Mesenchymal stem cell (in vitro differentiated cells and primary cell): ENCODE measurements around the gene MRGPRF.

ENCODE experiments used
- DNase-seq: peaks from one replicate; pipeline ENCODE4 v3.0.0-alpha.2; 2013
- H2AFZ ChIP-seq: one replicate; pipeline ENCODE4 v1.6.1; 2013; ENCODE audit warnings: low read depth, mild to moderate bottlenecking, control low read depth, inconsistent platforms, low read length, moderate library complexity
- H2AK5ac ChIP-seq: 2 replicates; pipeline ENCODE4 v1.6.1; 2013; ENCODE audit warnings: low read length, moderate library complexity, mild to moderate bottlenecking, inconsistent platforms; ENCODE audit not compliant: severe bottlenecking
- H2BK120ac ChIP-seq: one replicate; pipeline ENCODE4 v1.6.1; 2013; ENCODE audit warnings: low read depth, mild to moderate bottlenecking, inconsistent platforms, low read length, moderate library complexity
- H2BK12ac ChIP-seq, 2 experiments: one replicate each; pipeline ENCODE4 v1.6.1; 2013; ENCODE audit warnings: inconsistent platforms in 2 of 2, low read length in 2 of 2, mild to moderate bottlenecking in 2 of 2, moderate library complexity in 2 of 2, control low read depth in 1 of 2
- H2BK15ac ChIP-seq: one replicate; pipeline ENCODE4 v1.6.1; 2013; ENCODE audit warnings: mild to moderate bottlenecking, low read depth, inconsistent platforms; ENCODE audit not compliant: poor library complexity, severe bottlenecking
- H2BK5ac ChIP-seq: 2 replicates; pipeline ENCODE4 v1.6.1; 2013; ENCODE audit warnings: low read depth, mild to moderate bottlenecking, low read length, control low read depth, inconsistent platforms; ENCODE audit not compliant: poor library complexity, severe bottlenecking
- H3K14ac ChIP-seq, 2 experiments: one replicate each; pipeline ENCODE4 v1.6.1; 2013; ENCODE audit warnings: inconsistent platforms in 2 of 2, low read length in 2 of 2, control low read depth in 1 of 2, mild to moderate bottlenecking in 1 of 2, moderate library complexity in 1 of 2
- H3K18ac ChIP-seq, 2 experiments: one replicate each; pipeline ENCODE4 v1.6.1; 2013; ENCODE audit warnings: inconsistent platforms in 2 of 2, low read length in 2 of 2, control low read depth in 1 of 2, low read depth in 1 of 2, mild to moderate bottlenecking in 1 of 2
- H3K23ac ChIP-seq, 2 experiments: one replicate each; pipeline ENCODE4 v1.6.1; 2013; ENCODE audit warnings: inconsistent platforms in 2 of 2, low read length in 2 of 2, mild to moderate bottlenecking in 2 of 2, moderate library complexity in 2 of 2, control low read depth in 1 of 2
- H3K27ac ChIP-seq: 2 replicates; pipeline ENCODE4 v1.5.1; 2013; ENCODE audit warnings: mild to moderate bottlenecking, moderate library complexity, low read length, control low read depth, inconsistent platforms; ENCODE audit not compliant: poor library complexity, severe bottlenecking
- H3K27me3 ChIP-seq, 2 experiments: 2 replicates each; pipeline versions ENCODE4 v1.6.1 to v1.7.0; 2013; ENCODE audit warnings: low read length in 2 of 2, mild to moderate bottlenecking in 2 of 2, moderate library complexity in 2 of 2, control low read depth in 1 of 2, inconsistent platforms in 1 of 2; ENCODE audit not compliant: control insufficient read depth in 1 of 2, insufficient read depth in 1 of 2
- H3K36me3 ChIP-seq, 2 experiments: 2 replicates each; pipeline versions ENCODE4 v1.6.1 to v1.7.0; 2013; ENCODE audit warnings: low read length in 2 of 2, control low read depth in 1 of 2, inconsistent platforms in 1 of 2, low read depth in 1 of 2, mild to moderate bottlenecking in 1 of 2; ENCODE audit not compliant: insufficient read depth in 2 of 2, control insufficient read depth in 1 of 2
- H3K4ac ChIP-seq, 2 experiments: one replicate each; pipeline ENCODE4 v1.6.1; 2013; ENCODE audit warnings: inconsistent platforms in 2 of 2, low read length in 2 of 2, mild to moderate bottlenecking in 2 of 2, moderate library complexity in 2 of 2, control low read depth in 1 of 2, low read depth in 1 of 2
- H3K4me1 ChIP-seq: 2 replicates; pipeline ENCODE4 v1.6.1; 2013; ENCODE audit warnings: low read depth, low read length, control low read depth; ENCODE audit not compliant: control insufficient read depth, insufficient read depth
- H3K4me2 ChIP-seq: 2 replicates; pipeline ENCODE4 v1.6.1; 2013; ENCODE audit warnings: low read length, mild to moderate bottlenecking, inconsistent platforms; ENCODE audit not compliant: poor library complexity, severe bottlenecking
- H3K4me3 ChIP-seq, 2 experiments: 2 replicates each; pipeline versions ENCODE4 v1.5.1 to v1.7.0; 2013; ENCODE audit warnings: low read length in 2 of 2, mild to moderate bottlenecking in 2 of 2, control low read depth in 1 of 2, low read depth in 1 of 2; ENCODE audit not compliant: insufficient read depth in 1 of 2
- H3K79me1 ChIP-seq: replicated peaks from 2 replicates; pipeline ENCODE4 v1.6.1; 2013; ENCODE audit warnings: mild to moderate bottlenecking, control low read depth, low read length, inconsistent platforms; ENCODE audit not compliant: poor library complexity, severe bottlenecking
- H3K9ac ChIP-seq: 2 replicates; pipeline ENCODE4 v1.7.0; 2013; ENCODE audit warnings: mild to moderate bottlenecking, low read length, moderate library complexity
- H3K9me3 ChIP-seq: 2 replicates; pipeline ENCODE4 v1.7.0; 2013; ENCODE audit warnings: mild to moderate bottlenecking, low read length; ENCODE audit not compliant: control insufficient read depth
- H4K8ac ChIP-seq: one replicate; pipeline ENCODE4 v1.6.1; 2013; ENCODE audit warnings: inconsistent platforms, mild to moderate bottlenecking, low read length, moderate library complexity
- H4K91ac ChIP-seq: one replicate; pipeline ENCODE4 v1.6.1; 2013; ENCODE audit warnings: mild to moderate bottlenecking, low read length, inconsistent platforms
- WGBS: methylation state at CpG from one replicate; pipeline ENCODE4 v1.1.7; 2013; ENCODE audit warnings: mixed read lengths; 5-methylcytosine and 5-hydroxymethylcytosine counted together

The MRGPRF gene

GRCh38 chr11:69018924-69019323 is 5.9 kb upstream of the MRGPRF start:
- 76% methylated on average over 13 of the region's 13 CpGs for WGBS
- no peak overlapping the region for H4K91ac ChIP-seq
- H3K23ac ChIP-seq: no peak overlapping the region
- DNase-seq: peak; percentile 24
- peaks cover 15% of the 10 kb centered on the region for H3K4me1 ChIP-seq
- no peak overlapping the region for H2BK12ac ChIP-seq
- no peaks in the 10 kb centered on the region for H3K9me3 ChIP-seq
- H2AK5ac ChIP-seq: no peak overlapping the region
- H2BK15ac ChIP-seq: no peak overlapping the region
- no peak overlapping the region for H4K8ac ChIP-seq
- no peaks in the 10 kb centered on the region for H3K79me1 ChIP-seq
- H2AFZ ChIP-seq: no peak overlapping the region
- H3K14ac ChIP-seq: no peak overlapping the region
- H3K4ac ChIP-seq: no peak overlapping the region
- H3K27me3 ChIP-seq: no peaks in the 10 kb centered on the region
- H3K36me3 ChIP-seq: no peaks in the 10 kb centered on the region
- H3K4me2 ChIP-seq: no peak overlapping the region
- H3K18ac ChIP-seq: no peak overlapping the region
- H3K9ac ChIP-seq: peak overlapping the region; percentile 4
- no peak overlapping the region for H2BK120ac ChIP-seq
- H3K4me3 ChIP-seq: no peak overlapping the region
- no peak overlapping the region for H3K27ac ChIP-seq
- H2BK5ac ChIP-seq: no peak overlapping the region

- Histone ChIP-seq H3K79me1 (no peaks in the 10 kb centered on the region), H3K27me3 (no peaks in the 10 kb centered on the region), H2BK15ac (no peak overlapping the region), H3K9ac (no peak overlapping the region), H3K4me3 (no peak overlapping the region), H2BK120ac (no peak overlapping the region), H2BK5ac (no peak overlapping the region), H4K8ac (no peak overlapping the region), H3K4me1 (peaks cover 24% of the 10 kb centered on the region), H2AFZ (peak overlapping the region; percentile 32), H3K23ac (no peak overlapping the region), H3K4ac (no peak overlapping the region), H2AK5ac (no peak overlapping the region), H3K18ac (no peak overlapping the region), H3K9me3 (no peaks in the 10 kb centered on the region), H2BK12ac (no peak overlapping the region), H3K36me3 (no peaks in the 10 kb centered on the region), H4K91ac (no peak overlapping the region), H3K14ac (no peak overlapping the region), H3K27ac (no peak overlapping the region), H3K4me2 (no peak overlapping the region)
- DNase-seq: no peak
- 85% methylated on average over 10 of the region's 10 CpGs for WGBS
Observed at GRCh38 chr11:69017951-69018350, 4.9 kb upstream of the MRGPRF start.

GRCh38 chr11:69014898-69015549 is 2.0 kb upstream of the MRGPRF start:
- H3K9ac ChIP-seq: no peak overlapping the region
- peak overlapping the region; percentile 50 for H2BK120ac ChIP-seq
- peaks cover 52% of the 10 kb centered on the region for H3K4me1 ChIP-seq
- peaks cover 4% of the 10 kb centered on the region for H3K79me1 ChIP-seq
- no peak overlapping the region for H3K4me3 ChIP-seq
- H2BK5ac ChIP-seq: no peak overlapping the region
- no peaks in the 10 kb centered on the region for H3K36me3 ChIP-seq
- no peak overlapping the region for H2AFZ ChIP-seq
- peak overlapping the region in 1 of 2 experiments; percentile 61 for H3K18ac ChIP-seq
- no peak for DNase-seq
- 79% methylated on average over 9 of the region's 9 CpGs for WGBS
- peak overlapping the region in 1 of 2 experiments; percentile 9 for H3K23ac ChIP-seq
- no peak overlapping the region for H2AK5ac ChIP-seq
- no peak overlapping the region for H3K14ac ChIP-seq
- no peak overlapping the region for H3K4me2 ChIP-seq
- H2BK15ac ChIP-seq: no peak overlapping the region
- peak overlapping the region in 1 of 2 experiments; percentile 51 for H2BK12ac ChIP-seq
- H4K8ac ChIP-seq: no peak overlapping the region
- H4K91ac ChIP-seq: no peak overlapping the region
- no peak overlapping the region for H3K4ac ChIP-seq
- H3K9me3 ChIP-seq: no peaks in the 10 kb centered on the region
- H3K27me3 ChIP-seq: no peaks in the 10 kb centered on the region
- H3K27ac ChIP-seq: no peak overlapping the region

GRCh38 chr11:69014084-69014851 is 1.2 kb upstream of the MRGPRF start:
- Histone ChIP-seq H3K14ac (no peak overlapping the region), H2BK120ac (peak overlapping the region; percentile 50), H3K27me3 (no peaks in the 10 kb centered on the region), H3K4me3 (peak overlapping the region in 1 of 2 experiments; percentile 61), H2AFZ (no peak overlapping the region), H3K4ac (peak overlapping the region in 1 of 2 experiments; percentile 12), H3K18ac (peak overlapping the region in 1 of 2 experiments; percentile 61), H2BK5ac (no peak overlapping the region), H2BK12ac (peak overlapping the region in 1 of 2 experiments; percentile 65), H3K23ac (no peak overlapping the region), H3K36me3 (peaks cover 0 to 3% of the 10 kb centered on the region in 2 experiments), H3K79me1 (peaks cover 5% of the 10 kb centered on the region), H2AK5ac (no peak overlapping the region), H2BK15ac (no peak overlapping the region), H3K4me1 (peaks cover 59% of the 10 kb centered on the region), H4K91ac (no peak overlapping the region), H4K8ac (peak overlapping the region; percentile 62), H3K9ac (peak overlapping the region; percentile 53), H3K4me2 (peak overlapping the region; percentile 84), H3K9me3 (no peaks in the 10 kb centered on the region), H3K27ac (peak overlapping the region; percentile 48)
- WGBS: 11% methylated on average over 28 of the region's 28 CpGs
- DNase-seq: peak; percentile 87
